Ovary (tissue), 9 donors: ENCODE results near the gene UBN2. TPM values are rescaled to one million over a fixed set of nuclear protein-coding genes. Genes with fewer than 3 reads are reported as not detected.

Experiments
- DNase-seq, 5 donors: peaks; one replicate each; pipeline ENCODE4 v3.0.0-alpha.2; 2019 to 2020
- H3K27ac ChIP-seq, 2 donors: fragments of 200-600 bp; one replicate each; pipeline versions ENCODE4 v1.5.1 to v1.8.0; 2019 to 2022
- H3K27me3 ChIP-seq: fragments of 200-600 bp; one replicate; pipeline ENCODE4 v1.8.0; 2022
- H3K36me3 ChIP-seq: fragments of 200-600 bp; sonication (generic); one replicate; pipeline ENCODE4 v1.5.1; 2019
- H3K4me1 ChIP-seq: one replicate; pipeline ENCODE4 v1.8.1; 2013; ENCODE audit warnings: mild to moderate bottlenecking, moderate library complexity; ENCODE audit not compliant: insufficient read depth
- H3K4me3 ChIP-seq: fragments of 200-600 bp; sonication (generic); one replicate; pipeline ENCODE4 v1.5.1; 2017
- H3K9me3 ChIP-seq, 2 donors: fragments of 200-600 bp in 1 of 2; sonication (generic) in 1 of 2; one replicate each; pipeline versions ENCODE4 v1.5.1 to v1.8.1; 2013 to 2019; ENCODE audit warnings: mild to moderate bottlenecking in 1 of 2, moderate library complexity in 1 of 2
- EP300 ChIP-seq: sonication (generic); formaldehyde crosslinking; IDR thresholded peaks from one replicate; pipeline ENCODE4 v1.6.1; 2017; ENCODE audit warnings: antibody characterized with exemption
- POLR2A ChIP-seq: fragments of 450-650 bp; IDR thresholded peaks from one replicate; pipeline ENCODE4 v1.6.1; 2017; ENCODE audit warnings: antibody characterized with exemption, mild to moderate bottlenecking, moderate library complexity
- WGBS, 3 donors: extraction: QIAGEN DNeasy Blood & Tissue Kit in 1 of 3; methylation state at CpG; one replicate each; pipeline versions ENCODE4 v1.1.5 to v1.1.7; 2013 to 2017; 5-methylcytosine and 5-hydroxymethylcytosine counted together
- intact Hi-C, 4 donors: fragments of 100-400 bp; cut with DNase I; formaldehyde crosslinking; loops; one replicate each; pipeline versions ENCODE4 v1.11.0 to v1.15.1; 2022 to 2023
- polyA plus RNA-seq, 2 donors: library from polyadenylated mRNA; stranded (reverse); fragments of 200-250 nt in 1 of 2; fragments of 350-450 nt in 1 of 2; fragmentation: Illumina TruSeq in 1 of 2; extraction: RNeasy Lipid Tissue Mini Kit (QIAGEN cat#74804) in 1 of 2; gene quantifications; one replicate each; pipeline ENCODE4 v1.2.3, GENCODE V29; 2013 to 2014
- total RNA-seq, 7 donors: library from RNA; depleted of rRNA in 2 of 7; stranded (reverse); fragments of >200 nt in 2 of 7; fragmentation: NEBNext Ultra II Directional in 3 of 7; extraction: Animal tissue kit (Norgen Biotek cat#: 25700) in 3 of 7; gene quantifications; one replicate each; pipeline versions ENCODE4 v1.1.0 to v1.2.4, GENCODE V29; 2016 to 2023
- TF ChIP-seq, protein P1 (sequence below), 3 donors: fragments of 450-650 bp in 2 of 3; fragments of 200-600 bp in 1 of 3; IDR thresholded peaks; one replicate each; pipeline versions ENCODE4 v1.5.1 to v1.8.0; 2016 to 2022; ENCODE audit warnings: antibody characterized with exemption in 3 of 3, mild to moderate bottlenecking in 1 of 3
- donor health status: DM: no; HTN: no; CAD: no; lungs with moderate emphysema.
- donor health status: DM: no; HTN: no; CAD: no.
- donor health status: Bipolar disorder and iron deficiency.
- donor health status: DM: yes; HTN: yes; CAD: no.
- donor health status: DM: no; HTN: no; CAD: no.
- donor health status: DM: yes; HTN: yes; CAD: no.

UBN2 gene
- total and polyA plus RNA-seq, 9 donors, result 3.3 to 28.8 (median 17.5) TPM

DNA sequence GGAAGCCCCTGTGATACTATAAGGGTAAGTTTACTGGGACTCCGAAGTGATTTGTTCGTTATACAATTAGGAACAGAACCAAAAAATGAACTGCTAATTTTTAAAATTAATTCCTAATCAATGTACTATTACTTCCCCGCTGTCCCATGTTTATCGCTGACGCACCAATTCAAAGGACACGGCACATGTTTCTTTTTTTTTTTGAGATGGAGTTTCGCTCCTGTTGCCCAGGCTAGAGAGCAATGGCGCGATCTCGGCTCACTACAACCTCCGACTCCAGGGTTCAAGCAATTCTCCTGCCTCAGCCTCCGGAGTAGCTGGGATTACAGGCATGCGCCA, 108.6 kb downstream of the UBN2 start:
- Histone ChIP-seq H3K4me1 (no peaks in the 10 kb centered on the region), H3K4me3 (peak overlapping the region; percentile 69), H3K36me3 (no peaks in the 10 kb centered on the region), H3K27ac (peak overlapping the region; percentile 98 to 100), H3K9me3 (no peaks in the 10 kb centered on the region), H3K27me3 (no peaks in the 10 kb centered on the region)
- TF ChIP-seq, protein P1, sequence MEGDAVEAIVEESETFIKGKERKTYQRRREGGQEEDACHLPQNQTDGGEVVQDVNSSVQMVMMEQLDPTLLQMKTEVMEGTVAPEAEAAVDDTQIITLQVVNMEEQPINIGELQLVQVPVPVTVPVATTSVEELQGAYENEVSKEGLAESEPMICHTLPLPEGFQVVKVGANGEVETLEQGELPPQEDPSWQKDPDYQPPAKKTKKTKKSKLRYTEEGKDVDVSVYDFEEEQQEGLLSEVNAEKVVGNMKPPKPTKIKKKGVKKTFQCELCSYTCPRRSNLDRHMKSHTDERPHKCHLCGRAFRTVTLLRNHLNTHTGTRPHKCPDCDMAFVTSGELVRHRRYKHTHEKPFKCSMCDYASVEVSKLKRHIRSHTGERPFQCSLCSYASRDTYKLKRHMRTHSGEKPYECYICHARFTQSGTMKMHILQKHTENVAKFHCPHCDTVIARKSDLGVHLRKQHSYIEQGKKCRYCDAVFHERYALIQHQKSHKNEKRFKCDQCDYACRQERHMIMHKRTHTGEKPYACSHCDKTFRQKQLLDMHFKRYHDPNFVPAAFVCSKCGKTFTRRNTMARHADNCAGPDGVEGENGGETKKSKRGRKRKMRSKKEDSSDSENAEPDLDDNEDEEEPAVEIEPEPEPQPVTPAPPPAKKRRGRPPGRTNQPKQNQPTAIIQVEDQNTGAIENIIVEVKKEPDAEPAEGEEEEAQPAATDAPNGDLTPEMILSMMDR (IDR thresholded peaks at IDR 0.05), result no peak
- no peak for TF ChIP-seq EP300
- no peak for TF ChIP-seq POLR2A
- no peak for DNase-seq
- intact Hi-C loops, result loop anchor here in 1 of 4 donors (1.0 kb wide), 1 partner anchor 20 kb away; the partner anchor contains the start of gene LUC7L2
- 80 to 84% (median 81%) methylated on average over 13 of the region's 13 CpGs for WGBS, 3 donors

DNA sequence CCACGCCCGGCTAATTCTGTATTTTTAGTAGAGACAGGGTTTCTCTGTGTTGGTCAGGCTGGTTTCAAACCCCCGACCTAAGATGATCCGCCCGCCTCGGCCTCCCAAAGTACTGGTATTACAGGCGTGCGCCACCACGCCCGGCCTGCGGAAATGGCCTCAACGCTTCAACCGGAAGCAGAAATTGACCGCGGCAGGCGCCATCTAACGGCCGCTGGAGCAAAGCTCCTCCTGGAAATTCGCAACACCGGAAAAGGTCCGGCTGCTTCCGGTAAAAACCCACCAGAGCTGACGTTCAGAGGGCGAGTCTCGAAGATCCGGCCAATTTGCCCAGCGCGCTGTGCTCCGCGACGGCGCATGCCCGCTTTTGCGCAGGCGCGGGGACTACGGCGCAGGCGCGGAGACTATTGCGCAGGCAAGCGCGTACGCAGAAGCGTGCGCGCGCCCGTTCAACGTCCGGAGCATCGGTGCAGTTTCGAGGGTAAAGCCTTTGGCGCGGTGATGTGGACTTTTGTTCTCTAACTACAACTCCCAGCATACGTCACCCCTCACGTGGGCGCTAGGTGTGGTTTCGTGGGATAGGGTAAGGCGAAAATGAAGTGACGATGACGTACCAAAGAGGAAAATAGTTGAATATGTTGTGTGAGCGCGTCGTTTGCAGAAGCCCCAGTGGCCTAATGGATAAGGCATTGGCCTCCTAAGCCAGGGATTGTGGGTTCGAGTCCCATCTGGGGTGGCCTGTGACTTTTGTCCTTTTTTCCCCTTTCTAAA, 109.2 kb downstream of the UBN2 start:
- 1 to 3% (median 2%) methylated on average over 51 to 66 of the region's 66 CpGs for WGBS, 3 donors
- TF ChIP-seq POLR2A (peak; percentile 60), EP300 (peak; percentile 72)
- TF ChIP-seq, protein P1 (IDR thresholded peaks at IDR 0.05), result peak; percentile 62 to 89 (median 85)
- Histone ChIP-seq H3K9me3 (no peaks in the 10 kb centered on the region), H3K27ac (peak overlapping the region; percentile 98 to 100), H3K4me3 (peak overlapping the region; percentile 69), H3K4me1 (no peaks in the 10 kb centered on the region), H3K27me3 (no peaks in the 10 kb centered on the region), H3K36me3 (no peaks in the 10 kb centered on the region)
- DNase-seq, result peak; percentile 97 to 99 (median 98)
- intact Hi-C loops, result loop anchor here in 1 of 4 donors (1.0 kb wide), 1 partner anchor 19 kb away; the partner anchor contains the start of gene LUC7L2

DNA sequence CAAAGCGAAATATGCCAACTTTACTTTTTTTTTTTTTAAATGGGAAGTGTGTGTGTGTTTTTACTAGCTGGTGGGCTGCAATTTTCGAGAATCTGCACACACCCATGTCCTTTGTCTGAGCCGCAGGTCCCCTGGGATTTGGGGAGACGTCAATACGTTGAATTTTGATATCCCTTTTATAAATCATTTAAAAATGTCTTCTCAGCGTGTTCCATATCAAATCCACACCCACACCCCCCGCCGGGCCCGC, 109.7 kb downstream of the UBN2 start:
- H3K4me1 ChIP-seq, result no peaks in the 10 kb centered on the region
- intact Hi-C loops, result loop anchor here in 2 of 4 donors (1.0 kb wide), 1 partner anchor 19 kb away; the partner anchor contains the start of gene LUC7L2 (in 2 of the 2)
- 0 to 1% (median 0%) methylated on average over 9 of the region's 9 CpGs for WGBS, 3 donors
- H3K4me3 ChIP-seq, result peak overlapping the region; percentile 69
- TF ChIP-seq POLR2A (no peak), EP300 (no peak)
- TF ChIP-seq, protein P1 (IDR thresholded peaks at IDR 0.05), result no peak
- H3K27ac ChIP-seq, result peak overlapping the region; percentile 98 to 100
- H3K36me3 ChIP-seq, result no peaks in the 10 kb centered on the region
- peak in 1 of 5 donors; percentile 78 for DNase-seq
- H3K27me3 ChIP-seq, result no peaks in the 10 kb centered on the region
- no peaks in the 10 kb centered on the region for H3K9me3 ChIP-seq

DNA sequence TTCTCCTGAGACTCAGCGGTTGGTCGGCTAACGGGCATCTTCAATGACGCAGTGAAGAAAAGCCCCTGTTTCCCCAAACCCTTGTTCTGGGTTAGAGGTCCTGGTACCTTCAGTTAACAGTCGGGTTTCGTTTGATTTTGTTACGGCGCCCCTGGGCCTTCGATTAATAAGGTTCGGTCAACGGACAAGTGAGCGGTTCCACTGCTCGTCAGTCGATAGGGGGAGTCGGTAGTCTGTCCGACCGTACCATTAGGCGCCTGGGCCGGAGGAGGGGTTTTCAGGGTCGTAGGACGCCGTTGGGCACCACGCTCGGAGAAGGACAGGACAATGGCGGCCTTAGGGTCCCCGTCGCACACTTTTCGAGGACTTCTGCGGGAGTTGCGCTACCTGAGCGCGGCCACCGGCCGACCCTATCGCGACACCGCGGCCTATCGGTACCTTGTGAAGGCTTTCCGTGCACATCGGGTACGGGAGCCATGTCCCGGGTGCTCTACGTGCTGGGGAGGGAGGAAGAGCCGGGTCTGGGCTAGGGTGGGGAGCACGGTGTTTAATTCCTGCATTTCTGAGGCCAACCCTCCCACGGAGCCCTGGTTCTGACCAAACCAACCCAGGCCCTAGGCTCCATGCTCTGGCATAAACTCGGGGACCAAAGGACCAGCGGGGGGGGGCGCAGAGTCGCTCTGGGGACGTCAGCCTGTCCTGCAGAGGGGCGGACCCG, 110.2 kb downstream of the UBN2 start, which contains the start of gene FMC1:
FMC1 (plus strand) TSS at position 280 of the 718 bp plus-strand sequence; CDS start at position 328, 48 bp downstream.
- H3K9me3 ChIP-seq, result no peaks in the 10 kb centered on the region
- TF ChIP-seq EP300, result no peak
- TF ChIP-seq, protein P1 (IDR thresholded peaks at IDR 0.05), result peak in 2 of 3 donors; percentile 74 to 79
- peak; percentile 88 for TF ChIP-seq POLR2A
- peak; percentile 92 to 96 (median 94) for DNase-seq
- peak within 1 kb of the TSS; percentile 69 for H3K4me3 ChIP-seq
- intact Hi-C loops, result loop anchor here in 1 of 4 donors (1.0 kb wide), 1 partner anchor 18 kb away; the partner anchor contains the start of gene LUC7L2
- peak within 1 kb of the TSS; percentile 98 to 100 for H3K27ac ChIP-seq
- 0 to 1% (median 0%) methylated on average over 50 to 54 of the region's 54 CpGs for WGBS, 3 donors
- H3K27me3 ChIP-seq, result no peaks in the 10 kb centered on the region
- no peaks in the 10 kb centered on the region for H3K36me3 ChIP-seq
- H3K4me1 ChIP-seq, result no peaks in the 10 kb centered on the region
